A549 (cell line): ENCODE measurements around the gene GGCX.

Experiments used
- CEBPB ChIP-seq, 2 experiments: fragments of >200 bp in 1 of 2; sonication (Bioruptor Twin) in 1 of 2; formaldehyde crosslinking in 1 of 2; IDR thresholded peaks; 2 replicates each; pipeline ENCODE4 v1.6.1; 2012 to 2016
- CHD4 ChIP-seq: fragments of 200-600 bp; sonication (generic); IDR thresholded peaks from 2 replicates; pipeline ENCODE4 v1.6.1; 2016; ENCODE audit warnings: antibody characterized with exemption, mild to moderate bottlenecking, borderline replicate concordance
- CTCF ChIP-seq: fragments of >200 bp; sonication (Bioruptor Twin); formaldehyde crosslinking; IDR thresholded peaks from 3 replicates; pipeline ENCODE4 v1.5.1; 2016
- EP300 ChIP-seq, 2 experiments: fragments of >200 bp; sonication (Bioruptor Twin); formaldehyde crosslinking; IDR thresholded peaks; 2 replicates in 1 of 2; 3 replicates in 1 of 2; pipeline ENCODE4 v1.6.1; 2016 to 2017

GRCh38 chr2:85551698-85552678 lies 9.3 kb downstream of the GGCX start:
- TF ChIP-seq CTCF (peak; percentile 98), EP300 (IDR thresholded peaks at IDR 0.05) (no peak), CEBPB (IDR thresholded peaks at IDR 0.05) (no peak), CHD4 (no peak)
